Glutamatergic neuron (in vitro differentiated cells): ENCODE data around the gene NHERF2. TPM values are rescaled to one million over a fixed set of nuclear protein-coding genes. Genes with fewer than 3 reads are reported as not detected.
A peak's percentile ranks its signal among the peaks of the same experiment; 100 is the strongest.

Source experiments
- DNase-seq: peaks from one replicate; pipeline ENCODE4 v3.0.0; 2022
- H3K27ac Mint-ChIP-seq: one replicate; pipeline ENCODE4 v1.8.0; 2020; ENCODE audit warnings: mild to moderate bottlenecking, mixed read lengths, inconsistent platforms; ENCODE audit not compliant: unreplicated experiment
- H3K27me3 Mint-ChIP-seq: one replicate; pipeline ENCODE4 v1.8.0; 2020; ENCODE audit warnings: mild to moderate bottlenecking, moderate library complexity, mixed read lengths, inconsistent platforms; ENCODE audit not compliant: unreplicated experiment
- H3K36me3 Mint-ChIP-seq: one replicate; pipeline ENCODE4 v1.8.0; 2020; ENCODE audit warnings: mild to moderate bottlenecking, mixed read lengths, inconsistent platforms; ENCODE audit not compliant: unreplicated experiment
- H3K4me1 Mint-ChIP-seq: one replicate; pipeline ENCODE4 v1.8.0; 2020; ENCODE audit warnings: mild to moderate bottlenecking, low read depth, mixed read lengths, inconsistent platforms; ENCODE audit not compliant: unreplicated experiment
- H3K4me3 Mint-ChIP-seq: one replicate; pipeline ENCODE4 v1.8.0; 2020; ENCODE audit warnings: mild to moderate bottlenecking, mixed read lengths, inconsistent platforms; ENCODE audit not compliant: unreplicated experiment
- H3K9me3 Mint-ChIP-seq: one replicate; pipeline ENCODE4 v1.8.0; 2020; ENCODE audit warnings: mild to moderate bottlenecking, moderate library complexity, mixed read lengths, inconsistent platforms; ENCODE audit not compliant: unreplicated experiment
- total RNA-seq: library from RNA; stranded (reverse); fragmentation: NEBNext Ultra II Directional; extraction: Animal tissue kit (Norgen Biotek cat#: 25700); gene quantifications from one replicate; pipeline ENCODE4 v1.2.1, GENCODE V29; 2021; ENCODE audit not compliant: unreplicated experiment
- TF ChIP-seq, protein P1 (sequence below): fragments of 200-600 bp; sonication (generic); IDR thresholded peaks from one replicate; pipeline ENCODE4 v1.5.0; 2021; ENCODE audit not compliant: partially characterized antibody, unreplicated experiment

Gene NHERF2
- total RNA-seq, 1 donor from 2014 or later: 22.3 TPM

DNA sequence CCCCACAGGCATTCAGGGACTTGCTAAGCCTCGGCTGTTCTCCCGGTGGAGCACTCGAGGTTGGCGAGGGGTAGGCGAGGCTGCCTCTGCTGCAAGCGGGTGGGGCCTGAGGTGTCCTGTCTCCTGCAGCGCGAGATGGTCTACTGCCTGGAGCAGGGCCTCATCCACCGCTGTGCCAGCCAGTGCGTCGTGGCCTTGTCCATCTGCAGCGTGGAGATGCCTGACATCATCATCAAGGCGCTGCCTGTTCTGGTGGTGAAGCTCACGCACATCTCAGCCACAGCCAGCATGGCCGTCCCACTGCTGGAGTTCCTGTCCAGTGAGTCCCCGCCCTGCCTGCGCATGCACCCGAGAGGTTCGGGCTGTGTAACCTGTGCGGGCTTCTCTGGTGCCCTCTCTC lies 47.4 kb downstream of the NHERF2 start:
- Mint-ChIP-seq H3K36me3 (no peaks in the 10 kb centered on the region), H3K27ac (no peak overlapping the region), H3K4me1 (no peaks in the 10 kb centered on the region), H3K27me3 (peaks cover 1% of the 10 kb centered on the region), H3K9me3 (peaks cover 1% of the 10 kb centered on the region), H3K4me3 (no peak overlapping the region)
- TF ChIP-seq, protein P1, sequence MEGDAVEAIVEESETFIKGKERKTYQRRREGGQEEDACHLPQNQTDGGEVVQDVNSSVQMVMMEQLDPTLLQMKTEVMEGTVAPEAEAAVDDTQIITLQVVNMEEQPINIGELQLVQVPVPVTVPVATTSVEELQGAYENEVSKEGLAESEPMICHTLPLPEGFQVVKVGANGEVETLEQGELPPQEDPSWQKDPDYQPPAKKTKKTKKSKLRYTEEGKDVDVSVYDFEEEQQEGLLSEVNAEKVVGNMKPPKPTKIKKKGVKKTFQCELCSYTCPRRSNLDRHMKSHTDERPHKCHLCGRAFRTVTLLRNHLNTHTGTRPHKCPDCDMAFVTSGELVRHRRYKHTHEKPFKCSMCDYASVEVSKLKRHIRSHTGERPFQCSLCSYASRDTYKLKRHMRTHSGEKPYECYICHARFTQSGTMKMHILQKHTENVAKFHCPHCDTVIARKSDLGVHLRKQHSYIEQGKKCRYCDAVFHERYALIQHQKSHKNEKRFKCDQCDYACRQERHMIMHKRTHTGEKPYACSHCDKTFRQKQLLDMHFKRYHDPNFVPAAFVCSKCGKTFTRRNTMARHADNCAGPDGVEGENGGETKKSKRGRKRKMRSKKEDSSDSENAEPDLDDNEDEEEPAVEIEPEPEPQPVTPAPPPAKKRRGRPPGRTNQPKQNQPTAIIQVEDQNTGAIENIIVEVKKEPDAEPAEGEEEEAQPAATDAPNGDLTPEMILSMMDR: no peak
- DNase-seq: no peak

DNA sequence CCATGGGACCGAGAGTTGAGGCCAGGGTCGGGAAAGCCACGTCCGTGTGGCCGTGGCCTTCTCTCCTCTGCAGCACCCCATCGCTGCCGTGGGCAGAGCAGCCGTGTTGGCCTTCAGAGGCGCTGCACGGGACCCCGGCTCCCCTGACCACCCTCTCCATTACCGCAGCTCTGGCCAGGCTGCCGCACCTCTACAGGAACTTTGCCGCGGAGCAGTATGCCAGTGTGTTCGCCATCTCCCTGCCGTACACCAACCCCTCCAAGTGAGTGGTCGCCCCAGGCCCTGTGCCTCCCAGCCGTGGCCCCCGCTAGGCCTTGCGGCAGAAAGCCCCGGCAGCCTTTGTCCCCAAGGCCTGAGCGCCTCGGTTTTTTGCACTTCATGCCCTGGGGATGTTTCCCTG lies 48.9 kb downstream of the NHERF2 start:
- peaks cover 1% of the 10 kb centered on the region for H3K9me3 Mint-ChIP-seq
- TF ChIP-seq, protein P1: no peak
- peaks cover 1% of the 10 kb centered on the region for H3K27me3 Mint-ChIP-seq
- no peak overlapping the region for H3K27ac Mint-ChIP-seq
- H3K4me3 Mint-ChIP-seq: no peak overlapping the region
- H3K4me1 Mint-ChIP-seq: no peaks in the 10 kb centered on the region
- no peak for DNase-seq
- no peaks in the 10 kb centered on the region for H3K36me3 Mint-ChIP-seq

DNA sequence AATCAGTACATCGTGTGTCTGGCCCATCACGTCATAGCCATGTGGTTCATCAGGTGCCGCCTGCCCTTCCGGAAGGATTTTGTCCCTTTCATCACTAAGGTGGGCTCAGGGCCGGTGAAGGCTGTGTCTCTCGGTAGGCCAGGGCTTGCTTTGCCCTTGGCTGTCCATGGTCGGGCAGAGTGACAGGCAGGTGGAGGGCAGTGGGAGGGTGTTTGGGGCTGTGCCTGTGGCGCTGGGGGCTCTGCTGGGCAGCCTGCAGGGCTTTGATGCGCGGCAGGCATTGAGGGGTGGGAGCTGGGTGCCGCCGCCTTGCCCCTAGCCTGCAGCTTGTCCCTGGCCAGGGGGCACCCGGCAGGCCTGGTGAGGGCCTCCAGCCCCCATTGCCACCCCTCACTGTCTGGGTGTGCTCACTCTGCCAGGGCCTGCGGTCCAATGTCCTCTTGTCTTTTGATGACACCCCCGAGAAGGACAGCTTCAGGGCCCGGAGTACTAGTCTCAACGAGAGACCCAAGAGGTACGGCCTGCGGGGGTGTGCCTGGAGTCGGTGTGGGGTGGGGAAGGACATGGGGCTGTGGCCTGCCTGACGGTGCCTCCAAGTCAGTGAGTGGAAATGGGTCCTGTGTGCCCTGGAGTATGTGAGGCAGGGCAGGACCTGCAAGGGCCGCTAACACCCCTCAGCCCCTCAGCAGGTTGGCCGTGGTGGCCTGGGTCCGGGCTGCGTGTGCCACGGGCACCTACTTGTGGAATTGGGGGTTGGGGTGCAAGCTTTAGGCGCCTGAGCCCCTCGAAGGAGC lies 49.6 kb downstream of the NHERF2 start:
- no peak for DNase-seq
- Mint-ChIP-seq H3K9me3 (peaks cover 1% of the 10 kb centered on the region), H3K36me3 (no peaks in the 10 kb centered on the region), H3K4me3 (no peak overlapping the region), H3K4me1 (no peaks in the 10 kb centered on the region), H3K27ac (no peak overlapping the region), H3K27me3 (no peaks in the 10 kb centered on the region)
- TF ChIP-seq, protein P1: no peak

DNA sequence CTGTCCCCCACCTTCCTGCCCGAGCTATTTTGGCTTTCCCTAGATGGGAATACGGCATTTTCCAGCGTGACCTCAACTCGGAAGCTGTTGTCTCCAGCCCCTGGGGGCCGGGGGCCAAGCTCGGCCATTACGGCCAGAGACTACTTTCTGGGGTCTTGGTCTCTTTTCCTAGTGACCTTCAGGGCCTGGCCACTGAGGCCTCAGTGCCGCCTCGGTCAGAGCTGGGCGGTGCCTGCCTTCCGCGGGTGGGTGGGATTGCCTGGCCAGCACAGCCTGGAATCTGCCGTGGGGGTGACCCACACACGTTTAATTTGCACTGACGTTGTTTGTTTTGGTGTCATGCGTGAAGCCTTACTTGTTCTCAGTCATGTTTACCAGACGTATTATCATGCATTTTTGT lies 50.3 kb downstream of the NHERF2 start:
- Mint-ChIP-seq H3K9me3 (peaks cover 1% of the 10 kb centered on the region), H3K36me3 (no peaks in the 10 kb centered on the region), H3K27me3 (no peaks in the 10 kb centered on the region), H3K4me3 (peak overlapping the region; percentile 22), H3K27ac (no peak overlapping the region), H3K4me1 (no peaks in the 10 kb centered on the region)
- no peak for DNase-seq
- TF ChIP-seq, protein P1: no peak

DNA sequence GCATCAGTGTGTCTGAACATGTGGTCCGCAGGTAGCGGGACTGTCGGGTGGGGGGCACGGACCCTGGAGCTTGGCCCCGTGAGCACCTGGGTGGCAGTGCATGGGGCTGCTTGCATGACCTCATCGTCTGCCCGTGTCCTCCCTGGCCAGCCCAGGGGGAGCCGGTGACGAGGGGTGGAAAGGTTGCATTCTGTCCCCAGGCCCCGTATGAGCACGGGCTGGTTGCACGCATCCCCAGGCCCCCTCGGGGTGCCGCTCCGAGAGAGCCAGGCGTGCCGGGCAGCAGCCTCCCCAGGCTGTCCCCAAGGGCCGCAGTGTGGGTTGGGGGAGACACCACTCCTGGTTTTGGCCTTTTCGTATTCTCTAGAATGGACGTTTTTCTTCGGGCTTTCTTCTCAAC lies 51.0 kb downstream of the NHERF2 start:
- Mint-ChIP-seq H3K27me3 (no peaks in the 10 kb centered on the region), H3K36me3 (no peaks in the 10 kb centered on the region), H3K27ac (no peak overlapping the region), H3K4me1 (peaks cover 4% of the 10 kb centered on the region), H3K9me3 (peaks cover 4% of the 10 kb centered on the region), H3K4me3 (no peak overlapping the region)
- DNase-seq: no peak
- TF ChIP-seq, protein P1: no peak
